Suprapubic skin (tissue), 3 donors: ENCODE results near the gene ACYP1.

Experiments
- CTCF ChIP-seq, 2 donors: fragments of 200-600 bp in 1 of 2; fragments of 450-650 bp in 1 of 2; sonication (generic) in 1 of 2; IDR thresholded peaks; one replicate each; pipeline ENCODE4 v1.5.1; 2016 to 2019; ENCODE audit warnings: antibody characterized with exemption in 2 of 2, mild to moderate bottlenecking in 1 of 2, moderate library complexity in 1 of 2
- POLR2A ChIP-seq, 2 donors: fragments of 450-650 bp; IDR thresholded peaks; one replicate each; pipeline ENCODE4 v1.6.1; 2017; ENCODE audit warnings: antibody characterized with exemption in 2 of 2, mild to moderate bottlenecking in 2 of 2, moderate library complexity in 2 of 2

- TF ChIP-seq CTCF (IDR thresholded peaks at IDR 0.05) = no peak
- TF ChIP-seq POLR2A (IDR thresholded peaks at IDR 0.05) = no peak
Measured at GRCh38 chr14:75018694-75019093, 45.1 kb downstream of the ACYP1 start.
